Heart right ventricle (tissue), 16 donors: ENCODE measurements around the gene ZNF384. TPM values are rescaled to one million over a fixed set of nuclear protein-coding genes. Genes with fewer than 3 reads are reported as not detected.
A peak's percentile ranks its signal among the peaks of the same experiment; 100 is the strongest.

Experiments
- ATAC-seq, 8 donors: fragments of 200-7000 bp; cut with Tn5 transposase; one replicate each; pipeline ENCODE4 v1.9.1; 2020; ENCODE audit warnings: mild to moderate bottlenecking in 8 of 8, moderate library complexity in 8 of 8, moderate number of reproducible peaks in 1 of 8
- DNase-seq, 2 donors: peaks; one replicate each; pipeline ENCODE4 v3.0.0-alpha.2; 2020
- H3K27ac ChIP-seq, 10 donors: fragments of 200-600 bp; sonication (generic) in 2 of 10; one replicate each; pipeline versions ENCODE4 v1.5.0 to v1.8.0; 2020 to 2022; ENCODE audit warnings: mild to moderate bottlenecking in 3 of 10
- H3K27me3 ChIP-seq, 7 donors: fragments of 200-600 bp; one replicate each; pipeline ENCODE4 v1.8.0; 2021 to 2022; ENCODE audit warnings: mild to moderate bottlenecking in 2 of 7
- H3K36me3 ChIP-seq, 9 donors: fragments of 200-600 bp; sonication (generic) in 1 of 9; one replicate each; pipeline versions ENCODE4 v1.5.0 to v1.8.0; 2020 to 2022; ENCODE audit warnings: mild to moderate bottlenecking in 2 of 9
- H3K4me1 ChIP-seq, 9 donors: fragments of 200-600 bp; sonication (generic) in 1 of 9; one replicate each; pipeline versions ENCODE4 v1.5.0 to v1.8.0; 2020 to 2022; ENCODE audit warnings: mild to moderate bottlenecking in 4 of 9
- H3K4me3 ChIP-seq, 10 donors: fragments of 200-600 bp; sonication (generic) in 2 of 10; one replicate each; pipeline versions ENCODE4 v1.5.0 to v1.8.0; 2020 to 2022; ENCODE audit warnings: mild to moderate bottlenecking in 7 of 10, moderate library complexity in 2 of 10
- H3K9me3 ChIP-seq, 11 donors: fragments of 200-600 bp in 10 of 11; sonication (generic) in 2 of 11; one replicate each; pipeline versions ENCODE4 v1.5.0 to v1.8.0; 2013 to 2022; ENCODE audit warnings: mild to moderate bottlenecking in 2 of 11, control low read depth in 1 of 11, moderate library complexity in 1 of 11
- CTCF ChIP-seq, 9 donors: fragments of 200-600 bp; sonication (generic) in 2 of 9; IDR thresholded peaks; one replicate each; pipeline versions ENCODE4 v1.5.0 to v1.8.0; 2021 to 2022; ENCODE audit warnings: antibody characterized with exemption in 9 of 9, mild to moderate bottlenecking in 5 of 9, moderate library complexity in 1 of 9
- WGBS, 2 donors: extraction: QIAGEN DNeasy Blood & Tissue Kit; methylation state at CpG; one replicate each; pipeline ENCODE4 v1.1.7; 2013; ENCODE audit warnings: inconsistent platforms in 1 of 2; 5-methylcytosine and 5-hydroxymethylcytosine counted together
- intact Hi-C, 10 donors: fragments of 100-400 bp; cut with DNase I; formaldehyde crosslinking; loops; one replicate each; pipeline versions ENCODE4 v1.11.1 to v1.14.2; 2022
- polyA plus RNA-seq, 2 donors: library from polyadenylated mRNA; stranded (reverse); fragments of 200-250 nt; gene quantifications; one replicate each; pipeline ENCODE4 v1.2.3, GENCODE V29; 2013
- total RNA-seq, 10 donors: library from RNA; stranded (reverse); fragmentation: NEBNext Ultra II Directional in 3 of 10; extraction: Animal tissue kit (Norgen Biotek cat#: 25700) in 3 of 10; gene quantifications; one replicate each; pipeline versions ENCODE4 v1.2.1 to v1.2.4, GENCODE V29; 2021 to 2023
- donor health status: Arrhythmogenic right ventricular cardiomyopathy.
- donor health status: ischemic (EF 13 %, LVEDD 7.1; RV severe dilation, severe dysfunction).
- donor health status: healthy with polysubstance abuse.
- donor health status: DM: no; HTN: yes; CAD: no.
- donor health status: DM: no; HTN: no; CAD: no.
- donor health status: ischemic (EF 25% LVEDD 6.9; RV normal size, moderate dysfunction).
- donor health status: ischemic (EF 25% LVEDD 5.7; RV mildly dilated, moderate dysfunction).
- donor health status: healthy.
- donor health status: DM: yes; HTN: yes; CAD: no.
- donor health status: Ischemic cardiomyopathy.
- donor health status: ischemic (EF 35%, LVEDD 5.7; RV mildly dilated, moderate dysfunction).
- donor health status: nonischemic (EF 11% LVEDD 7.7; RV severe dilation, severe dysfunction).
- donor health status: DM: yes; HTN: yes; CAD: no.
- donor health status: PGD.
- donor health status: ischemic (EF 29% LVEDD 5.4; RV normal size, mild dysfunction).
- donor health status: nonischemic (EF 23%, LVEDD 6.1; RV moderate dilation, normal function).

ZNF384 gene
- total and polyA plus RNA-seq, 12 donors: 17.6 to 36.0 (median 28.7) TPM

GRCh38 chr12:6699989-6700645, 10.9 kb upstream of the ZNF384 start:
- Histone ChIP-seq H3K36me3 (no peaks in the 10 kb centered on the region), H3K4me1 (peaks cover 3 to 16% (median 11%) of the 10 kb centered on the region in 9 donors), H3K9me3 (no peaks in the 10 kb centered on the region), H3K4me3 (peak overlapping the region; percentile 25 to 54 (median 45)), H3K27me3 (peaks cover 12 to 100% (median 82%) of the 10 kb centered on the region in 7 donors), H3K27ac (no peak overlapping the region)
- TF ChIP-seq CTCF (IDR thresholded peaks at IDR 0.05): no peak
- DNase-seq (no peak), ATAC-seq (peak in 5 of 8 donors; percentile 10 to 48 (median 23))
- intact Hi-C loops: loop anchor here in 2 of 10 donors (10.0 kb wide), 2 partner anchors 75 to 85 kb away; no protein-coding TSS in a partner anchor
- 1% methylated on average over 57 to 65 of the region's 65 CpGs for WGBS, 2 donors

GRCh38 chr12:6699259-6699988, 10.2 kb upstream of the ZNF384 start:
- WGBS, 2 donors: 14 to 18% methylated on average over 14 to 16 of the region's 16 CpGs
- ATAC-seq (peak in 1 of 8 donors; percentile 17), DNase-seq (no peak)
- no peak for TF ChIP-seq CTCF (IDR thresholded peaks at IDR 0.05)
- Histone ChIP-seq H3K9me3 (no peaks in the 10 kb centered on the region), H3K36me3 (no peaks in the 10 kb centered on the region), H3K4me3 (peak overlapping the region; percentile 25 to 54 (median 45)), H3K4me1 (peaks cover 3 to 16% (median 11%) of the 10 kb centered on the region in 9 donors), H3K27me3 (peaks cover 12 to 94% (median 75%) of the 10 kb centered on the region in 7 donors), H3K27ac (no peak overlapping the region)
- intact Hi-C loops: loop anchor here in 2 of 10 donors (10.0 kb wide), 2 partner anchors 75 to 85 kb away; no protein-coding TSS in a partner anchor

GRCh38 chr12:6698352-6699046, 9.3 kb upstream of the ZNF384 start:
- intact Hi-C loops: loop anchor here in 2 of 10 donors (10.0 kb wide), 2 partner anchors 74 to 84 kb away; no protein-coding TSS in a partner anchor
- H3K36me3 ChIP-seq: no peaks in the 10 kb centered on the region
- 44 to 55% methylated on average over 8 of the region's 8 CpGs for WGBS, 2 donors

More at GRCh38 chr12:6698352-6699046, 9.3 kb upstream of the ZNF384 start:
- ATAC-seq (no peak), DNase-seq (no peak)
- TF ChIP-seq CTCF (IDR thresholded peaks at IDR 0.05): no peak
- Histone ChIP-seq H3K4me1 (peaks cover 3 to 16% (median 11%) of the 10 kb centered on the region in 9 donors), H3K27ac (no peak overlapping the region), H3K4me3 (no peak overlapping the region), H3K27me3 (peaks cover 12 to 85% (median 67%) of the 10 kb centered on the region in 7 donors), H3K9me3 (no peaks in the 10 kb centered on the region)
